Activated CD4-positive, alpha-beta T cell treated with anti-CD3 and anti-CD28 coated beads for 36 hours (primary cell): Measurements from ENCODE around the gene OR6C70. TPM values are rescaled to one million over a fixed set of nuclear protein-coding genes. Genes with fewer than 3 reads are reported as not detected.
"Not testable (repeated sequence)": the region's sequence is repeated elsewhere in the genome, so short reads cannot be mapped to it uniquely, and the experiment has no call there.

Experiments
- ATAC-seq: fragments of 200-7000 bp; cut with Tn5 transposase; one replicate; pipeline ENCODE4 v1.10.0; 2021; ENCODE audit warnings: mild to moderate bottlenecking, moderate library complexity
- CTCF ChIA-PET: fragments of 350-600 bp; sonication (Branson Sonifier 250); formaldehyde crosslinking; loops from one replicate; lab custom pipeline; 2021; ENCODE audit warnings: antibody characterized with exemption; lab: Charles Lee
- POLR2A ChIA-PET: fragments of 350-600 bp; sonication (Branson Sonifier 250); formaldehyde crosslinking; loops from one replicate; lab custom pipeline; 2021; ENCODE audit warnings: antibody characterized with exemption, inconsistent platforms; lab: Charles Lee
- DNase-seq: peaks from one replicate; pipeline ENCODE4 v3.0.0-alpha.2; 2020
- H3K27ac Mint-ChIP-seq: one replicate; pipeline ENCODE4 v1.8.0; 2021; ENCODE audit warnings: mixed read lengths
- H3K27me3 Mint-ChIP-seq: one replicate; pipeline ENCODE4 v1.8.0; 2021; ENCODE audit warnings: mixed read lengths
- H3K36me3 Mint-ChIP-seq: one replicate; pipeline ENCODE4 v1.8.0; 2021; ENCODE audit warnings: low read depth, mixed read lengths
- H3K4me1 Mint-ChIP-seq: one replicate; pipeline ENCODE4 v1.8.0; 2021; ENCODE audit warnings: mixed read lengths
- H3K4me3 Mint-ChIP-seq: one replicate; pipeline ENCODE4 v1.8.0; 2021; ENCODE audit warnings: mild to moderate bottlenecking, moderate library complexity, mixed read lengths
- H3K9me3 Mint-ChIP-seq: one replicate; pipeline ENCODE4 v1.8.0; 2021; ENCODE audit warnings: low read depth, mixed read lengths
- intact Hi-C, 2 experiments: fragments of 100-400 bp; cut with DNase I in 1 of 2; cut with micrococcal nuclease in 1 of 2; formaldehyde crosslinking; loops; one replicate each; pipeline versions ENCODE4 v1.14.2 to v1.15.1; 2022 to 2024; cut with DNase I, micrococcal nuclease
- total RNA-seq, 2 experiments: library from RNA; stranded (reverse); gene quantifications; one replicate each; pipeline ENCODE4 v1.2.3, GENCODE V29; 2021

Gene OR6C70
- total RNA-seq, 2 experiments from 2014 or later: not detected

DNA sequence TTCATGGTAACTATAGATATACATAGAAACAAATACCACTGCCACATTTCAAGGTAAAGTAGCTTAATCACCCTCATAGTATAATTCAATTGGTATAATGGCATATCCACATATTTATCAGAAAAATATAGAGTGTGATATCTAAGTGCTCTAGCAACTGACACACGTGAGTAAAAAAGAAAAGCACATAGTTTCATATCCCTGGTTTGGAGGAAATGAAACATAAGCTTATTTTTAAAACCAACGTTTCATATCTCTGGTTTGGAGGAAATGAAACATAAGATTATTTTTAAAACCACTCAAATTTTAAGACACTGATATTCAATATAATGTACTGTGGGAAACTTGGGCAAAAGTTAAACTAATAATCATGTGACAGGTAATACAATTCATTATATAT is 2.1 kb downstream of the OR6C70 start:
- ATAC-seq (no peak), DNase-seq (no peak)
- Mint-ChIP-seq H3K4me3 (no peak overlapping the region), H3K36me3 (no peaks in the 10 kb centered on the region), H3K4me1 (no peaks in the 10 kb centered on the region), H3K9me3 (no peaks in the 10 kb centered on the region), H3K27me3 (peaks cover 13% of the 10 kb centered on the region), H3K27ac (no peak overlapping the region)
- intact Hi-C loops: no loop called here
- CTCF ChIA-PET: no interaction called here
- POLR2A ChIA-PET: no interaction called here

DNA sequence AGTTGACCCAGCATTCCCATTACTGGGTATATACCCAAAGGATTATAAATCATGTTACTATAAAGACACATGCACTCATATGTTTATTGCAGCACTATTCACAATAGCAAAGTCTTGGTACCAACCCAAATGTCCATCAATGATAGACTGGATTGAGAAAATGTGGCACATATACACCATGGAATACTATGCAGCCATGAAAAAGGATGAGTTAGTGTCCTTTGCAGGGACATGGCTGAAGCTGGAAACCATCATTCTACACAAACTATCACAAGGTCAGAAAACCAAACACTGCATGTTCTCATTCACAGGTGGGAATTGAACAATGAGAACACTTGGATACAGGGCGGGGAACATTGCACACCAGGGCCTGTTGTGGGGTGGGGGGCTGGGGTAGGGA is 5.0 kb downstream of the OR6C70 start:
- H3K36me3 Mint-ChIP-seq, intact Hi-C loops, POLR2A ChIA-PET, H3K27ac Mint-ChIP-seq, CTCF ChIA-PET, H3K9me3 Mint-ChIP-seq, H3K4me3 Mint-ChIP-seq, H3K4me1 Mint-ChIP-seq, ATAC-seq, DNase-seq: not testable (repeated sequence)
- H3K27me3 Mint-ChIP-seq: peaks cover 21% of the 10 kb centered on the region

DNA sequence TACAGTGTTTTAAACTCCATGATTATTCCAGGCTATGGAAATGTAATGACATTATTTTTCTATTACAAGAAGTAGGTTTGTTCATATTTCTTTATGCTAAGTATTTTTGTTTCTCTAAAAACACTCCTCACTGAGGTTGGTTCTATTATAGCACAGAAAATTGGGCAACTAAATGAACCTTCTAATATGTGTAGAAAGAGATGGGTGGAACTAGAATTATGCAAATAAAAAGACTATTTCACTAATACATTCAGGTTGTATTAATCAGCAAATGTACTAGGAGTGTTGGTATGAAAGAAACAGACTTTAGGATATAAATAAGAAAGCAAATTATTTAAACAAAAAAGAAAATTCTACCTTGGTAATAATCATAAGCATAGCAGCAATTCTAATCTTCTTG is 21.1 kb downstream of the OR6C70 start:
- Mint-ChIP-seq H3K27me3 (peaks cover 22% of the 10 kb centered on the region), H3K27ac (no peak overlapping the region), H3K4me1 (no peaks in the 10 kb centered on the region), H3K36me3 (no peaks in the 10 kb centered on the region), H3K9me3 (no peaks in the 10 kb centered on the region), H3K4me3 (no peak overlapping the region)
- POLR2A ChIA-PET: no interaction called here
- DNase-seq (no peak), ATAC-seq (no peak)
- intact Hi-C loops: no loop called here
- CTCF ChIA-PET: no interaction called here

DNA sequence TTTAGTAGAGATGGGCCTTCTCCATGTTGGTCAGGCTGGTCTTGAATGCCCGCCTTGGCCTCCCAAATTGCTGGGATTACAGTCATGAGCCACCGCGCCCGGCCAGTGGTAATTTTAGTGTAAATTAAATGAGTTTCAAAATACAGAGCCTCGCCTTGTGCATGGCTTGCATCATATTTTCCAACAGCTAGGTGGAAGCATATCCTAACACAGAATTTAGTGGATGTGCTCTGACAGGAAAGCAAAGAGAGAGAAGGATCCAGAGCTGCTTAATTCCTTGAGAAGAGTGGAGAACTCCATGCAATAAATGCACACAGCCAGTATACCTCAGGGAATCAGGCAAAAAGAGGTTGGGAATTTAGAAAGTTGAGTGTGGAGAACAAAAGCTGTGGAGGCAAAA is 23.6 kb downstream of the OR6C70 start:
- intact Hi-C loops: no loop called here
- Mint-ChIP-seq H3K27ac (no peak overlapping the region), H3K36me3 (no peaks in the 10 kb centered on the region), H3K9me3 (peaks cover 3% of the 10 kb centered on the region), H3K4me3 (no peak overlapping the region), H3K4me1 (no peaks in the 10 kb centered on the region), H3K27me3 (peaks cover 9% of the 10 kb centered on the region)
- ATAC-seq (no peak), DNase-seq (no peak)
- ChIA-PET POLR2A (no interaction called here), CTCF (no interaction called here)

DNA sequence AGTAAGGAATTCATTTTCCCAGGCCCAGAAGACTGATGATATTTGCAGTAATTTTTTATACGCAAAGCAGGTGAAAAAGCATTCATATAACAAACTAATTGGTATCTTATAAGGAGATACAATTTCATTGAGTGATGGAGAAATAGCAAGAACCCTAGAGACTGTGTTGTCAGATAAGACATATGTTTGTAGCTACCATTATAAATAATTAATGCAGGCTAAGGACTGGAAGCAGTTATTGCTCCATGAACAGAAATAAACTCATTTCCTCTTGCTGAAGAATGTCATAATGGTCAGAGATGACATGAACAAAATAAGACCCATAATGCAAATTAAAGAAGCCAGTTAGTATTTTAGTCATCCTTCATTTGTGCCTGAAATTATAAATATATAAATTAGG is 24.6 kb downstream of the OR6C70 start:
- peaks cover under 1% of the 10 kb centered on the region for H3K36me3 Mint-ChIP-seq
- no peaks in the 10 kb centered on the region for H3K4me1 Mint-ChIP-seq
- DNase-seq (no peak), ATAC-seq (no peak)
- intact Hi-C loops: no loop called here
- H3K4me3 Mint-ChIP-seq: no peak overlapping the region
- ChIA-PET CTCF (interaction anchor here (1.0 kb wide), 1 partner anchor 141 kb away, joined by 3 read pairs; no protein-coding TSS in a partner anchor), POLR2A (no interaction called here)
- H3K27ac Mint-ChIP-seq: no peak overlapping the region
- peaks cover 9% of the 10 kb centered on the region for H3K27me3 Mint-ChIP-seq
- peaks cover 11% of the 10 kb centered on the region for H3K9me3 Mint-ChIP-seq

DNA sequence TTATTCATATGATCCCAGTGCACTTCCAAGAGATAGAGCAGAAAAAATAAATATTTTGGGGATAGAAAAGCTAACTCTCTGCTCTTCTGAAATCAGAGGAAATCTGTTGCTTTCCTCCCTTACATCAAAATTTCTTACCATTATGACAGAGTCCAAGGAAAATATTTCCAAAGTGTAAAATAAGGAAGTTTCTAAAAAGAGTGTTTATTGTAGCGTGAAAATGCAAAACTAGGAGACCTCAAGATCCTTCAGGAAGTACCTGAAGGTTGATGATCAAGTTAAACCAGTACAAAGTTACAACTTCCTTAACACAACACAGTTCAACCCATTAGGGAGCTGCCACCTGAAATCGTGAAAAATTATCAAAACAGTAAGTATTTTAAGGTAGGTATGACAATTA is 26.2 kb downstream of the OR6C70 start, which contains the start of gene OR6C2:
TSS of gene OR6C2 (plus strand) at position 301 of the 400 bp plus-strand sequence. CDS start 8,138 bp downstream, outside the sequence.
- no peak within 1 kb of the TSS for H3K27ac Mint-ChIP-seq
- no peak for DNase-seq
- peaks cover 9% of the 10 kb centered on the region for H3K27me3 Mint-ChIP-seq
- no peak within 1 kb of the TSS for H3K4me3 Mint-ChIP-seq
- H3K9me3 Mint-ChIP-seq: peaks cover 18% of the 10 kb centered on the region
- no peak for ATAC-seq
- POLR2A ChIA-PET: no interaction called here
- H3K36me3 Mint-ChIP-seq: peaks cover 2% of the 10 kb centered on the region
- H3K4me1 Mint-ChIP-seq: no peaks in the 10 kb centered on the region
- intact Hi-C loops: no loop called here
- CTCF ChIA-PET: interaction anchor here (0.5 to 0.9 kb wide), 3 partner anchors 70 to 212 kb away, joined by 3 read pairs; no protein-coding TSS in a partner anchor

DNA sequence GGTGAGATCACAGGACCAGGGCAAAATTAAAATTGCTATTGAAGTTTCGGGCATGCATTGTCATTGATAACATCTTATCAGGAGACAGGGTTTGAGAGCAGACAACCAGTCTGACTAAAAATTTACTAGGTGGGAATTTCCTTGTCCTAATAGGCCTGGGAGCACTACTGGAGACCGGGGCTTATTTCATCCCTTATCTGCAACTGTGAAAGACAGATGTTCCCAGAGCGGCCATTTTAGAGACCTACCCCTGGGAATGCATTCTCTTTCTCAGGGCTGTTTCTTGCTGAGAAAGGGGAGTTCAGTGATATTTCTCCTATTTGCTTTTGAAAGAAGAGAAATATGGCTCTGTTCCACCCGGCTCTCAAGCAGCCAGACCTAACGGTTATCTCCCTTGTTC is 28.7 kb downstream of the OR6C70 start:
- ATAC-seq, H3K4me3 Mint-ChIP-seq, POLR2A ChIA-PET, H3K36me3 Mint-ChIP-seq, CTCF ChIA-PET, intact Hi-C loops, DNase-seq, H3K27ac Mint-ChIP-seq, H3K4me1 Mint-ChIP-seq: not testable (repeated sequence)
- H3K9me3 Mint-ChIP-seq: peaks cover 18% of the 10 kb centered on the region
- peaks cover 10% of the 10 kb centered on the region for H3K27me3 Mint-ChIP-seq

DNA sequence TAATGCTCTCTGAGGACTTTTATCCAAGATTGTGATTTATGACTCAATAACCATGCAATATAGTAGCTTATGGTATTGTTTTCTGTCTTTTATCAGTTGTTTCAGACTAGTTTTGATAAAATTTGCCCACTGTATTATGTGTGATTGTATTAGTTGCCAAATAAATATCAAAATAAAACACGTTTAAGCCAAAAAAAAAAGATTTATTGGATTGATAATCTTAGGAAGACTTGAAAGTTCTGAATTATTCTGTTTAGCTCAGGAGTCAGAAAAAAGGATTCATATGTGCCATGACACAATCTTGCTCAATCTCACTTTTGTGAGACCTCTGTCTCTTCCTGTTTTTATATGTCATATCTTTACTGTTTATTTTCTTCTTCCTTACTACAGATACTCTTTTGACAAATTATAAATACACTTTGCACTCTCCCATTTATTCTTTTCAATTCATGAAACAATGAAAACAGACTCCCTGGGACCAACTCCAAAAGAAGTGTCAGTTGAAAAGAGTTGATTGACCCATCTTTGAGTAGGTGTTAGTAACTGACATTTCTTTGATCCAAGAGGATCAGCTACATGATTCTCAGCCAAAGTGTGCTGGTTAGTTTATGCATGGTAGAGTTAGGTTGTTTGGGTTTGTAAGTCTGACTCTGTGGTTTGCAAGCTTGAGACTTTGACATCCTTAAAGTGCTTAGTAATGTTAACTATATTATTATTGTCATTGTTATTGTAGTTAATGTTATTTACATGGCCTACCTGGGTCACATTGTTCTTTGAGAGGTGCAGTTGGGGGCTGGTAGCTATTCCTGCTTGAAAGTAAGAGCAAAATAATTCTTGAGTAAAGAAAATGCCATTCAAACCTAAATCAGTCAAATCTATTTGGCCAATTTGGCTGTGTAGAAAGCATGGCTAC is 41.4 kb downstream of the OR6C70 start:
- intact Hi-C loops: no loop called here
- ChIA-PET POLR2A (no interaction called here), CTCF (interaction anchor here (0.9 kb wide), 1 partner anchor 228 kb away, joined by 3 read pairs; no protein-coding TSS in a partner anchor)
- no peak overlapping the region for H3K27ac Mint-ChIP-seq
- H3K4me3 Mint-ChIP-seq: no peak overlapping the region
- H3K27me3 Mint-ChIP-seq: peaks cover 11% of the 10 kb centered on the region
- ATAC-seq (no peak), DNase-seq (no peak)
- no peaks in the 10 kb centered on the region for H3K9me3 Mint-ChIP-seq
- no peaks in the 10 kb centered on the region for H3K36me3 Mint-ChIP-seq
- no peaks in the 10 kb centered on the region for H3K4me1 Mint-ChIP-seq

DNA sequence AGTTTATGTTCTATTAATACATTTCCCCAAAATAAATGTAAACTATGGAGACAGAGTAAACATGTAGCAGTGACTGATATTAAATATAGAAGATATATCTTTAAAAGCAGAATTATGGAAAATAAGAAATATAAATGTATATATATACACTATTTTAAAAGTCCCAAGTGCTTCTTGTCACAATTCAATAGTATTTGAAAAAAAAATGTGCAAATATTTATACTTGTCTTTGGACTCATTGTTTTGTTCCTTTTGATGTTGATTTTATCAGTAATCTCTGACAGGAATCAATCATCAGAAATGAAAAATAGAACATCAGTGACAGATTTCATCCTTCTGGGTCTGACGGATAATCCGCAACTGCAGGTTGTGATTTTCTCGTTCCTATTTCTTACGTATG is 44.0 kb downstream of the OR6C70 start, which contains the start of gene OR6C76:
TSS of gene OR6C76 (plus strand) at position 301 of the 400 bp plus-strand sequence. CDS start at position 301, 0 bp downstream.
- no peak within 1 kb of the TSS for H3K27ac Mint-ChIP-seq
- H3K4me3 Mint-ChIP-seq: no peak within 1 kb of the TSS
- intact Hi-C loops: no loop called here
- no peaks in the 10 kb centered on the region for H3K4me1 Mint-ChIP-seq
- no peaks in the 10 kb centered on the region for H3K36me3 Mint-ChIP-seq
- no peaks in the 10 kb centered on the region for H3K9me3 Mint-ChIP-seq
- ChIA-PET POLR2A (no interaction called here), CTCF (interaction anchor here (1.6 kb wide), 1 partner anchor 231 kb away, joined by 4 read pairs; no protein-coding TSS in a partner anchor)
- ATAC-seq (no peak), DNase-seq (no peak)
- peaks cover 12% of the 10 kb centered on the region for H3K27me3 Mint-ChIP-seq

DNA sequence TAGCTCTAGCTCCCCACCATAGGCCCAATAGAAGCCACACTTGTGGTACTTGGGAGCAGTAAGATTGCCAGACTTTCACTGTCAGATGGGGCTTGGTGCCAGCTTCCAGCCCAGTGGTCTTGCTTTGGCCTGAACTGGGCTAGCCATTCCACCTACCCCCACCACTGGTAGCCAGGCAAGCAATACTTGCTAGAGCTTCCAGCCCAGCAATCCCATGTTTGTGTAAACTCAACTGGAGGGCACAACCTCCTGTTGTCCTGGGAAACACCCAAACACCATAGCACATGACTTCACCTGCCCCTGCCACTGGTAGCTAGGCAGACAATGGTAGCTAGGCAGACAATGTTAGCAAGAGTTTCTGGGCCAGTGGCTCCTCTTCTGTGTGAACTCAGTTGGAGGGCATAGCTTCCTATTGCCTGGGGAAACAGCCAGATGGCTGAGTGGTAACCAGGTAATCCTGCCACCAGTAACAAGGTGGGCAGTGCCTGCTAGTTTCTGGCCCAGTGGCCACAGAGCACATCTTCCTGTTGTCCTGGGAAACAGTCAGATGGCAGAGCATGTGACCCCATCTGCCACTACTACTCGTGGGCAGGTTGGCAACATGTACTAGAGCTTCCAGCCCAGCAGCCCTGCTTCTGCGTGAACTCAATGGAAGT is 49.5 kb downstream of the OR6C70 start:
- Mint-ChIP-seq H3K27ac (no peak overlapping the region), H3K4me3 (no peak overlapping the region), H3K36me3 (no peaks in the 10 kb centered on the region), H3K27me3 (peaks cover 36% of the 10 kb centered on the region), H3K4me1 (peaks cover 2% of the 10 kb centered on the region), H3K9me3 (no peaks in the 10 kb centered on the region)
- ChIA-PET POLR2A (no interaction called here), CTCF (interaction anchor here (1.3 kb wide), 1 partner anchor 236 kb away, joined by 4 read pairs; no protein-coding TSS in a partner anchor)
- intact Hi-C loops: no loop called here
- ATAC-seq (no peak), DNase-seq (no peak)
